ENCODE data around the gene PLCL2.

GRCh38 chr3:16885593-16886302 is 993 bp downstream of the PLCL2 start:
- TF ChIP-seq POLR2AphosphoS5 (IDR thresholded peaks at IDR 0.05; ENCODE audit: low read depth, low read length), result no peak
- no peak for TF ChIP-seq CTCF (IDR thresholded peaks at IDR 0.05)
- no peak for TF ChIP-seq SIN3A (IDR thresholded peaks at IDR 0.05; ENCODE audit: borderline replicate concordance, insufficient read depth, low read depth, low read length)
- no peak for TF ChIP-seq TCF7L2 (IDR thresholded peaks at IDR 0.05; ENCODE audit: low read depth, low read length)

Data from Panc1 (cell line).